Choroid plexus epithelial cell (primary cell): ENCODE results near the gene RASGRF2.

Source experiments
- DNase-seq: peaks from one replicate; pipeline ENCODE4 v3.0.0-alpha.2; 2010; ENCODE audit warnings: low read depth
- H3K4me3 ChIP-seq: 2 replicates; pipeline ENCODE4 v1.5.1; 2011; ENCODE audit warnings: low read depth, mild to moderate bottlenecking, control low read depth, low read length, moderate library complexity
- CTCF ChIP-seq: conservative IDR thresholded peaks from 2 replicates; pipeline ENCODE4 v1.5.1; 2011; ENCODE audit warnings: low read depth, mild to moderate bottlenecking, control low read depth, inconsistent platforms, low read length, moderate library complexity

RASGRF2 gene

GRCh38 chr5:80941496-80941895 is 18.7 kb upstream of the RASGRF2 start:
- no peak overlapping the region for H3K4me3 ChIP-seq
- no peak for TF ChIP-seq CTCF
- DNase-seq, result no peak

- H3K4me3 ChIP-seq, result no peak overlapping the region
- DNase-seq, result no peak
- TF ChIP-seq CTCF, result no peak
Observed at GRCh38 chr5:80951366-80951765, 8.8 kb upstream of the RASGRF2 start.

- no peak overlapping the region for H3K4me3 ChIP-seq
- TF ChIP-seq CTCF, result no peak
- DNase-seq, result no peak
Observed at GRCh38 chr5:80953587-80953986, 6.6 kb upstream of the RASGRF2 start.

GRCh38 chr5:80955082-80955590 is 5.0 kb upstream of the RASGRF2 start:
- no peak for TF ChIP-seq CTCF
- no peak for DNase-seq
- H3K4me3 ChIP-seq, result no peak overlapping the region

GRCh38 chr5:80956272-80956671 is 3.9 kb upstream of the RASGRF2 start:
- no peak overlapping the region for H3K4me3 ChIP-seq
- no peak for DNase-seq
- TF ChIP-seq CTCF, result no peak

- peak; percentile 45 for DNase-seq
- H3K4me3 ChIP-seq, result no peak overlapping the region
- no peak for TF ChIP-seq CTCF
Observed at GRCh38 chr5:80957031-80957761, 3.0 kb upstream of the RASGRF2 start.

GRCh38 chr5:80958616-80959015 is 1.5 kb upstream of the RASGRF2 start:
- DNase-seq, result peak; percentile 44
- no peak for TF ChIP-seq CTCF
- H3K4me3 ChIP-seq, result no peak overlapping the region
